ENCODE data around the gene GNG14.

DNA sequence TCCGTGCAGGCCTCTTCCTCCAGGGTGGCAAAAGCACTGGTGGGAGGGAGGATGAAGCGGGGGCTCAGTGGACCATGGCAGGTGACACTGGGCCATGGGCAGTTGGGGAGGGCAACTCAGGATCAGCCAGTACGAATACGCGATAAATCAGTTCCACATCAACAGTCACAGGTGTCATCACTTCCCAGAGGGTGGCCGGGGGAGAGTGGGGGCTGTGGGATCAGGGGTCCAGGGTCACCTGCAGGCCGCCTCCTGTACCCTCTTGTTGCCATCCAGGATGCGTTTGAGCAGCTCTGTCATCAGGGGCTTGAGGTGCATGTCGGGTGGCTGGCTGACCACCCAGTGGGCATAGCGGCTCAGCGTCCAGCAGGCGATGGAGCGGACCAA, 18.5 kb downstream of the GNG14 start:
- no peak for TF ChIP-seq CTCF (conservative IDR thresholded peaks at IDR 0.05)
- TF ChIP-seq ZFX (IDR thresholded peaks at IDR 0.05), result no peak

Data from C4-2B (cell line).